GM18873 (cell line): ENCODE results near the gene LRRC26.
A peak's percentile ranks its signal among the peaks of the same experiment; 100 is the strongest.
"Not testable (repeated sequence)": the region's sequence is repeated elsewhere in the genome, so short reads cannot be mapped to it uniquely, and the experiment has no call there.

Experiments used
- ATAC-seq: cut with Tn5 transposase; IDR thresholded peaks from one replicate; pipeline ENCODE4 v1.9.1; 2021; ENCODE audit warnings: mild to moderate bottlenecking, moderate library complexity, moderate number of reproducible peaks; ENCODE audit not compliant: unreplicated experiment, low FRiP score

Gene LRRC26

DNA sequence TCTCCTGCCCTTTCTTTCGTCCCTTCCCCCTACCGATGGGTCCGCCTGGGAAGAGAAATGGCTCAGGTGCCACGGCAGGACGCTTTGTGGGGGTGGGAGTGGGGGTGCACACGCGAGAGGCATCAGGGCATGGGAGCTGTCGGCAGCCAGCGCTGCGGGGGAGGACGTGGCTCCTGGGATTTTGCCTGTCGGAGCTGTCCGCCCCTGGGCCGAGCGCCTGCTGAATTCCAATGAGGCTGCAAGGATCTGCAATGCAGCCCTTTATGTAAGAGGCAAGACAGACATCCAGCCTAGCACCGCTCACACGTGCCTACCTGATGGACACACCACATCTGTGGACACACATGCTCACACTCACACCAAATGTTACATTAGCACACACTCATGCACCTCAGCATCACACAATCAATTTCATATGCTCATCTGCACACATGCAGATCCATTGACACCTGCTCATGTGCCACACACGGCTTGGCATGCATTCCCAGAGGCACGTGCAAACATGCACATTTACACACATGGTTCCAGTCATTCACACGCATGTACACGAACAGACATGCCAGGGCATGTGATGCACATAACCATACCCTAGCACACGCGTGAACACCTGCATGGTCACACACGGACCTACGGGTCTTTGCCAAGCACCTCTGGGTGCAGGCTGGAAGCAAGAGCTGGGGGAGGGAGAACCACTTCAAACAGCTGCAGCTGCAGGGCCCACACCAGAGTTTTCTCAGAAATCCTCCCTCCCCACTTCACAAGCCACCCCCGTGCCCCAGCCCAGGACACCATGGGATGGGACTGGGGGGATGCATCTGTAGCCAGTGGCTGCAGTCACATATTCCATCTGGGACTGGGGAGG, 29.5 kb downstream of the LRRC26 start:
- ATAC-seq = no peak

DNA sequence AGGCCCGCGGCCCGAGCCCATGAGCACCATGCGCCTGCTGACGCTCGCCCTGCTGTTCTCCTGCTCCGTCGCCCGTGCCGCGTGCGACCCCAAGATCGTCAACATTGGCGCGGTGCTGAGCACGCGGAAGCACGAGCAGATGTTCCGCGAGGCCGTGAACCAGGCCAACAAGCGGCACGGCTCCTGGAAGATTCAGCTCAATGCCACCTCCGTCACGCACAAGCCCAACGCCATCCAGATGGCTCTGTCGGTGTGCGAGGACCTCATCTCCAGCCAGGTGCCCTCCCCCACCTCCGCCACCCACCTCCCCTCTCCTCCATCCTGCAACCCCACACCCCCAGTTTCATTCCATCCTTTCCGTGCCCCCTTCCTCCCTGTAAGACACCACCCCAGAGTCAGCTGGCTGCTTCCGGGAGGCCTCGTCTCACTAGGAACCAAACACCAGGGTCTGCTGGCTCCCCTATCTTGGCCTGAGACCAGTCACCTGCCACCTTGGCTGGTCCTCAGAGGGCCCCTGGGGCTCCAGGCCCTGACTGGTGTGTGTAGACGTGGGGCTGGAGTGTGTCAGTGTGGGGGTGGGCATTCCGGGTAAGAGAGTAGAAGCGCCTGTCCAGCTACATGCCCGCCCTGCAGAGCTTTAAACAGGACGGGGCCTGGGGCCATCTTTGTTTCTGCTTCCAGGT, 30.2 kb downstream of the LRRC26 start:
- no peak for ATAC-seq

DNA sequence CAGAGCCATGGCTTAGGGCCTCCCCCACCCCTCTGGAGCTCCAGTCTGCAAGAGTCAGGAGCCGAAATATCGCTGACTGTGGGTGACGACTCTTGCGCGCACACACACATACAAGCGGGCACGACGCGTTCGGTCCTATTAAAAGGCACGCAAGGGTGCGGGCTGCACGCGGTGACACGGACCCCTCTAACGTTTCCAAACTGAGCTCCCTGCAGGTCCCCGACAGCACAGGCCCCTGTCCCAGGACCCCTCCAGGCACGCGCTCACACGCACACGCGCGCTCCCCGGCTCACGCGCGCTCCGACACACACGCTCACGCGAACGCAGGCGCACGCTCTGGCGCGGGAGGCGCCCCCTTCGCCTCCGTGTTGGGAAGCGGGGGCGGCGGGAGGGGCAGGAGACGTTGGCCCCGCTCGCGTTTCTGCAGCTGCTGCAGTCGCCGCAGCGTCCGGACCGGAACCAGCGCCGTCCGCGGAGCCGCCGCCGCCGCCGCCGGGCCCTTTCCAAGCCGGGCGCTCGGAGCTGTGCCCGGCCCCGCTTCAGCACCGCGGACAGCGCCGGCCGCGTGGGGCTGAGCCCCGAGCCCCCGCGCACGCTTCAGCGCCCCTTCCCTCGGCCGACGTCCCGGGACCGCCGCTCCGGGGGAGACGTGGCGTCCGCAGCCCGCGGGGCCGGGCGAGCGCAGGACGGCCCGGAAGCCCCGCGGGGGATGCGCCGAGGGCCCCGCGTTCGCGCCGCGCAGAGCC, 31.0 kb downstream of the LRRC26 start, which contains the start of gene GRIN1:
TSS of gene GRIN1 (plus strand) at position 433 of the 746 bp plus-strand sequence. CDS start 333 bp downstream, outside the sequence.
- no peak for ATAC-seq

DNA sequence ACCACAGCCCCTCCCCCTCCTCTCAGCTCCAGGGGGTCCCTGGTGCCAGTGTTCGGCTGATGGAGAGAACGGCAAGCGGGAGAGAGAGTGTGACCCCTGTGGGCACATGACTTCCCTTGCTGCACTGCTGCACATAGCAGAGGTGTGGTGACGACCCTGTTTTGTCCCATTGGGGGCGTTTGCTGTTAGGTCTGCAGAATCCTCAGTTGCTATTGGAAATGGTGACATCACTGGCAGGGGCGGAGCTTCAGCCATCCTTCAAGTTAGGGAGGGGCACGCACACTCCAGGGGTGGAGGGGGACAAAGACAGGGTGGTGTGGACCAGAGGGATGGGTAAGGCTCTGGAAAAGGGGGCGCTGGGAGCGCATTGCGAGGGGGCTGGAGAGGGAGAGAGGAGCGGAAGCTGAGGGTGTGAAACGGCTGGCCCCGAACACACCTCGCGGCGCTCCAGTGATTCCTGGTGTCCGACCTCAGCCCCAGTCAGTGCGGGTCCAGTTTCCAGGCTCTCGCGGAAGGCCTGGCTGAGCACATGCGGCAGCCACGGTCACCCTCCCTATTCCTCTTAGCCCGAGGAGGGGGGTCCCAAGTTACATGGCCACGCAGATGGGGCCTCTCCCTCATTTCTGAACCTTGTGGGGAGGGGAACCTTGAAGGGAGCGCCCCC, 31.7 kb downstream of the LRRC26 start:
- ATAC-seq = no peak

DNA sequence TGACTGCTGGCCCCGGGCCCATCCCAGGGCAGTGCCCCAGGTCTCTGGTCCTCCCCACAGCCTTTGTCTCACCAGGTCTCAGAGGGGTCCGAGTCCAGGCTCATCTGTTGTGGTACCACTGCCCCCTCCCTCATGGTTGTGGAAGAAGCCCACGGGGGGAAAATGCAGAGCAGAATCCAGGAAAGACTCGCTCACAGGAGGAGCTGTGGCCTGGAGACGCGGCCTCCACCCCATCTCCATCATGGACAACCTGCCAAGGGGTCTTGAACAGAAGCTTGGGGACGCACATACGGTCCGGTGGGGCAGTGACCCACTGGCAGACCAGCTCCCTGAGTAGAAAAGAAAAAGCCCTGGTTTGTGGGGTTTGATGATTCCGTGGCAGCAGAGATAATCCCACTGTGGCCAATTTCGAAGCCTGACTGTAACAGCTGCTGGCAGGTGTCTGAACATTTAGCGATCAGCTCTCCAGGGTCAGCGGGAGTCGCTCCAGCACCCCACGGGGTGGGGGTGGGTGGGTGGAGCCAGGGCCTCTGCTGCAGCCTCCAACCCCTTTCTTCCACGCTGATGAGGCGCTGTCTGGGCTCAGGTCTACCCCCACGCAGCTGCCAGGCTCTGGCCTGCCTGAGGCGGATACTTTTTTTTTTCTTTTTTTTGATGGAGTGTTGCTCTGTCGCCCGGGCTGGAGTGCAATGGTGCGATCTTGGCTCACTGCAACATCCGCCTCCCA, 32.8 kb downstream of the LRRC26 start:
- no peak for ATAC-seq

DNA sequence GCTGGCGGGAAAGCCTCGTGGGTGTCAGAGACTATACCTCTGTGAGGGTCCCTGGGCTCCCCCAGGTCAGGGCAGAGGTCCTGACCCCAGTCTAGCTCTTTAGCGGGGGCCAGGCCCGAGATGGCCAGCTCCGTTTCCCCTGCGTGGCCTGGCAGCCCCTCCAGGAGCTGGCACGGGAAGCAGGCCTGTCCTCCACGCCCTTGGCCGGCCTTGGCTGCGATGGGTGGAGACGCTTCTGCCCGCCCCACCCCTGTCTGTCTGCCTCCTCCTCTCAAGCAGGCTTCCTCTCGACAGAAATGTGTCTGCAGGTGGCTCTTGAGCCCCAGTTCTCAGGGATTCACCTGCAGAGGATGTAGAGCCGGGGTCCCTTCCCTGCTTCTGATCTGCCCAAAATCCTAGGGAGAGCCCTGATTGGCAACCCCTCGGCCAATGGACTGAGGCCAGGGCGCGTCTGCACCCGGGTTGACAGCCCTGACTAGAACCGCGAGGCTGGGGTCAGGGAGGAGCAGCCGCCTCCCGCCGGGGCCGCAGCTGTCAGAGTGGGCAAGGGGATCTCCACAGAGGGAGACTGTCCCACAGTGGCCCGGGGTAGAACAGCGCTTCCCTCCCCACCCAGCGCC, 33.5 kb downstream of the LRRC26 start:
- no peak for ATAC-seq

DNA sequence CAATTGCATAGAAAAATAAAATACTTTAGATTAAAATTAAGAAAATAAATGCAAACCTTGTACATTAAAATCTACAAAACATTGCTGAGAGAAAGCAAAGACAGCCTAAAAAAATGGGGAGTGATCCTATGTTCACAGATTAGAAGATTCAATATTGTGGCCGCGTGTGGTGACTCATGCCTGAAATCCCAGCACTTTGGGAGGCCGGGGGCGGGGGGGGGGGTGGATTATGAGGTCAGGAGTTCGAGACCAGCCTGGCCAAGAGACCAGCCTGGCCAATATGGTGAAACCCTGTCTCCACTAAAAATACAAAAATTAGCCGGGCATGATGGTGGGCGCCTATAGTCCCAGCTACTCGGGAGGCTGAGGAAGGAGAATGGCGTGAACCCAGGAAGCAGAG, 34.7 kb downstream of the LRRC26 start:
- not testable (repeated sequence) for ATAC-seq

DNA sequence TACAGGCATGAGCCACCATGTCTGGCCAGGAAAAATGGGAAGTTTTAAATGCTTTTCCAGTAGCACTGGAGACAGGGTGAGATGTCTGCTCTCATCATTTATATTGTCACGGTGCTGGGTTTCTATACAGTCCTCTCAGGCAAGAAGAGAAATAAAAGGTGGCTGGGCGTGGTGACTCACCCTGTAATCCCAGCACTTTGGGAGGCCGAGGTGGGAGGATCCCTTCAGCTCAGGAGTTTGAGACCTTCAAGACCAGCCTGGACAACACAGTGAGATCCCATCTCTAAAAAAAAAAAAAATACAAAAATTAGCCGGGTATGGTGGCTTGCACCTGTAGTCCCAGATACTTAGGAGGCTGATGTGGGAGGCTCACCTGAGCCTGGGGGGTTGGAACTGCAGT, 35.7 kb downstream of the LRRC26 start:
- no peak for ATAC-seq

DNA sequence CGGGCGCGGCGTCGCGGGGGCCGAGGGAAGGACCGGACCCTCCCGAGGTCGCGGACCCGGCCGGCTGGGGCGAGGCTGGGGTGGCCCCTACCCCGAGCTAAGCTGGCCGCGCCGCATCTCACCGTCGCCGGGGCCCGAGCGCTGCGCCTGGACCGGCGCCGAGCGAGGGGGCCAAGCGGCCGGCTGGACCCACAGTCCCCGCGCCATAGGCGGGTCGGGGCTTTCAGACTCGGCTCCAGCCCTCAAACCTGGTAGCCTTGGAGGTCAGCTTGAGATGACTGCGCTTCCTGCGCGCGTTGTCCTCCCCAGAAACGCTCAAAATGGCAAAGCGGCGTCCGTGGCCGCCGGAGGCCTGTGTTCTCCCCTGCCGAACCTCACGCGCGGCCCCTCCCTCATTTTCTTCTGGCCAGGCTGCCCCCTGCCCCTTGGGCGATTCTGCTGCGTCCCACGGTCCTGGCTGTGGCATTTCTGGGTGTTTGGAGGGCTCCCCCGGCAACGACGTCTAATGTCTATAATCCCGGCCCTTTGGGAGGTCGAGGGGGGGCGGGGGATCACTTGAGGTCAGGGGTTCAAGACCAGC, 39.6 kb downstream of the LRRC26 start:
- peak; percentile 4 for ATAC-seq

DNA sequence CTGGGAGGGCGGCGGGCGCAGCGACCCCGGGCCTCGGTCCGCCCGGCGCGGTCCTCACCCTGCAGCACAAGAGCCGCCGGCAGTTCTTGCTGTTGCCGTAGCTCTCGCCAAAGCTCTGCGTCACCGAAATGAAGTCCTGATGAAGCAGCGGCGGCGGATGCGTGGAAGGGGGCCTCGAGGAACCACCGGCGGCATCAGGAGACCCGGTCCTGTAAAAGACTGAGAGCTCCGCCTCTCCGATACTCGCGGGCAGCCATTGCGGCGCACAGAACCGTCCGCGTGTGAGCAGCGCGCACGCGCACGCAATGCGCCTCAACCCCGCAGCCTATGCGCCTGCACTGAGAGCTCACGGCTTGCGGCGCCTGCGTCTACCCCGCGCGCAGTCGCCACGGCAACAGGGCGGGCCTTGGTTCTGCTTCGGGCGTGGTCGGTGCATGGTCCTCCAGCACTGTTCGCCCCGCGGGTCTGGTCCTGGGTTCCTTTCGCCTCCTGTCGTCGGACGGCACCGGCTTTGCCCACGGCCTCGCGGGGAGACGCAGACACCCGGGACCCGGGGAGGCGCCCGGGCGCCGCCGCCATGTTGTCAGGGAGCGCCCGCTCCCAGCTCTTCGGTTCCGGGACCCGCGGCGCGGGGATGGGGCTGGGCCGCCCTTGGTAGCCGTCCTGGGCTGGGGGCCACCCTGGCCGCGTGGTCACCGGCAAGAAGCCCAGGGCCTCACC, 40.2 kb downstream of the LRRC26 start:
- peak; percentile 72 for ATAC-seq

DNA sequence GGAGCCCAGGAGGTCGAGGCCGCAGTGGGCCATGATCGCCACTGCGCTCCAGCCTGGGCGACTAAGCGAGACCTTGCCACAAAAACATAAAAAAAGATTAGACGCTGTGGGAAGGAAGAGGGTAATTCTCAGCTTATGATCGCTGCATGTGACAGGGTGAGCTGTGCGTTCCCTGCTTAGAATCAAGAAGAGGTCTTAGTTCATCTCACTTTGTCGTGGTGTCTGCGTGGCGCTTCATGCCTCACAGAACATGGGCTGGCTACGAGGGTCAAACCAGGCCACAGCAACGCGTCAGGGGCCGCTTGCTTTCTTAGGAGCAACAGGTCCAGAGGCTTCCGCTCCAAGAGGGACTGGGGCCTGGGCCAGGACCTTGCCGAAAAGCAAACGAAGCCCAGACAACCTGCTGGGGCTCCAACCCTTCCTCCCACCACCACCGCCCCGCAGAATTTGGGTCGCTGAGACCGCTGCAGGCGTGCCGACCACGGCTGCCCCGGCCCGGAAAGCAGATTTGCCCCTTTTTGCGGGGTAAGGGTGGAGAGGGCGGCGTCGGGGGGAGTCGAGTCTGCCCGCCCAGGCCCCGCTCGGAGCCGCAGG, 40.9 kb downstream of the LRRC26 start:
- ATAC-seq = peak; percentile 21

DNA sequence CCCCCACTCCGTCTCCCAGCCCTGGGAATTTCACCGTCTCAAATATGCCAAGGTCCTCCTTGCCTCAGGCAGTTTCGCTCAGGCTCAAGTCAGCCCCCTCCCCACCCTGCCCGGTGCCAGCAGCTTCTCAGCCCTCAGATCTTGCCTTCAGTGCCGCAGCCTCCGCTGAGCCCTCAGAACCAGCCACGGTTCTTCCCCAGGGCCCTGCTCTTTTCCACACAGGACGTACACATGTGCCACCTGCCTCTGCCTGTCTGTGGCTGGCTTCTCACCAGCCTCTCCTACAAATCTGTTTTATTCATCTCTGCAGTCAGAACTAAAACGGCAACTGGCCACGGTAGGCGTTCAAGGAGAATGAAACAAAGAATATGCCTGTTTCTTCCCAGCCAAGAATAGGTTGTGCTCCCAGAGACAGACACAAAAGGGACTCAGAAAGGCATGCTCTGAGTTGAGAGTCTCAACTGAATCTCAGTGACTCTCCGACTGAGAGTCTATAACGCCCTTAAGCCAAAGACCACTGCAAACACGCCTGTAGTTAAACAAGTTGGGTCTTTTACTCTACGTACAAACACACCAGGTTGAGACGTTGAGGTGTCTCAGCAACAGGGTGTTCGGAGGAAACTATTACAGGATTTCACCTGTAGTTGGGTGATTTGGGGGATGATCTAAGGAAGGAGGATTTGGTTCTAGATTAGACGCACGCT, 41.5 kb downstream of the LRRC26 start:
- ATAC-seq = no peak

DNA sequence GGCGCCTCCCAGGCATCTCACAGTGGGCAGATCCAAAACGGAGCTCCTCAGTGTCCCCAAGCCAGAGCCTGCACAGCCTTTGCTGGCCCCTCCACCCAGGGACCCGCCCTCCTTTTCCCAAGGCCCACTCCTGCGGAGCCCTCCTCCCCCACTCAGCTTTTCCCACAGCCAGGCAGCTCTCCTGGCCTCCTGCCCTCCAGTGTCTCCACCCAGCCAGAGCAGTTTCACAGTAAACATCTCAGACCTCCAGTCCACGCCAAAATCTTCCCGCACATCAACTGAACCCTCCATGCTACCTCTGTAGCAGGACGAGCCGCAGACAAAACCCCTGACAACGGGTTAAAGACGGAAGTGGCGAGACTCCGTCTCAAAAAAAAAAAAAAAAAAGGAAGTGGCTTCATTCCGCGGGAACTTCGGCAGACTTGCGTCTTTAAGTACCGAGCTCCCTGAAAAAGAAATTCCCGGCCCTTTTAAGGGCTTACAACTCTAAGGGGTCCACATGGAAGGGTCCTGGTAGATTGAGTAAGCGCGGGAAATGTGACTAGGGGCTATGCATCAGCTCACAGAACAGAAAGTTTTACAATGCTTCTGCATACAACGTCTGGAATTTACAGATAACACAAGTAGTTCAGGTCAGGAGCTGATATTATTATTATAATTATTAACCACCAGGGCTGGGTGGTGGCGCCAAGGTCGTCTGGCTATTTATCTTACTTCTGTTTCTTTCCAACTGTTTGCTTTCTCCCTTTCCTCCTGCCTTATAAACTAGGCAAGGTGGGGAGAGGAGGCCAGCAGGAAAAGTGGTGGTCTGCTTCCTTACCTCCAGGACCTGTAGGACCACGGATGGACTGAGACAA, 42.3 kb downstream of the LRRC26 start:
- ATAC-seq = no peak

DNA sequence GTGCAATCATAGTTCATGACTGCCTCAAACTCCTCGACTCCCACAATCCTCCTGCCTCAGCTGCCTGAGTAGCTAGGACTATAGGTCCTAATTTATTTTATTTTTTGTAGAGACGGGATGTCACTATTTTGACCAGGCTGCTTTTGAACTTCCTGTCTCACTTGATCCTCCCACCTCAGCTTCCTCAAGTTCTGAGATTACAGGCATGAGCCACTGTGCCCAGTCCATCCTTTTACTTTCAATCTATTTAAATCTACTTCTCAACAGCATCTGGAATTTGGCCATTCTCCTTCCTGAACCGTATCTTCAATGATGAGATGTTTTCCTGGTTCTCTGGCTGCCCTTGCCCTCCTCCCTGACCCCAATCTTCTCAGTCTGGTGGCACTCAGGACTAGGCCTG, 43.1 kb downstream of the LRRC26 start:
- ATAC-seq = no peak

DNA sequence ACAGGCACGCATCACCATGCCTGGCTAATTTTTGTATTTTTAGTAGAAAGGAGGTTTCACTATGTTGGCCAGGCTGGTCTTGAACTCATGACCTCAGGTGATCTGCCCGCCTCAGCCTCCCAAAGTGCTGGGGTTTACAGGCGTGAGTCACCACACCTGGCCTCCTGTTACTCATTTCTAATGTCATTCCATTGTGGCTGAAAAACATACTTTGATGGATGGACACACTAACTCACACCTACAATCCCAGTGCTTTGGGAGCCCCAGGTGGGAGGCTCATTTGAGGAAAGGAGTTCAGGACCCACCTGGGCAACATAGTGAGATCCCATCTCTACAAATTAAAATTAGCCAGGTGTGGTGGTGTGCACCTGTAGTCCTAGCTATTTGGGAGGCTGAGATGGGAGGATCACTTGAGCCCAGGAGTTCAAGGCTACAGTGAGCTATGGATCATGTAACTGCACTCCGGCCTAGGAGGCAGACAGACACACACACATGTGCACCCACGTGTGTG, 45.8 kb downstream of the LRRC26 start:
- ATAC-seq = not testable (repeated sequence)

DNA sequence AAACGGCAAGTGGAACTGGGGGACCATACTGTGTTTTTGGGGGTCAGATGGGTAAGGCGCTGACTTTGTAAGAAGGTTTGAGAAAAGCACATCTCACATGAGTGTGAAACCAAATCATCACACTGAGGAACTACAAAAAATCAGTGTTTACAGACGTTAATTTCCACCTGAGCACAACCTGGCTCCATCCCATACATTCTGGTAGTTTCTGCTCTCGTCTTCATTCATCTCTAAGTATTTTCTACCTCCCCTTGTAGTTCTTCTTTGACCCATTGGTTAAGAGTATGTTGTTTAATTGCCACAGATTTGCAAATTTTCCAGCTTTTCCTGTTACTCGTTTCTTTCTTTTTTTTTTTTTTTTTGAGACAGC, 46.4 kb downstream of the LRRC26 start:
- no peak for ATAC-seq
